GM19324 (cell line): ENCODE data around the gene PRSS57.

Experiments used
- ATAC-seq: cut with Tn5 transposase; IDR thresholded peaks from one replicate; pipeline ENCODE4 v1.9.1; 2021; ENCODE audit warnings: mild to moderate bottlenecking, moderate library complexity; ENCODE audit not compliant: unreplicated experiment, low FRiP score

PRSS57 gene

GRCh38 chr19:639253-640160 lies 55.7 kb downstream of the PRSS57 start, which contains the start of gene FGF22:
Gene FGF22, plus strand, starts transcription at chr19:639879. Its CDS starts 47 bp downstream, at chr19:639926.
- no peak for ATAC-seq

GRCh38 chr19:638906-639252 lies 56.4 kb downstream of the PRSS57 start:
- ATAC-seq: no peak
